Mammary epithelial cell (primary cell): ENCODE data around the gene NCAM1.

Experiments
- CTCF ChIP-seq, 2 donors: IDR thresholded peaks in 1 of 2; conservative IDR thresholded peaks in 1 of 2; 2 replicates each; pipeline ENCODE4 v1.5.1; 2011 to 2012; ENCODE audit warnings: inconsistent platforms in 2 of 2, low read length in 2 of 2, mild to moderate bottlenecking in 2 of 2, control low read depth in 1 of 2, low read depth in 1 of 2; ENCODE audit not compliant: insufficient read depth in 1 of 2; ENCODE audit errors: extremely low read depth in 1 of 2
- EZH2 ChIP-seq: IDR thresholded peaks from 2 replicates; pipeline ENCODE4 v1.6.1; 2012; ENCODE audit warnings: low read length, inconsistent platforms, borderline replicate concordance

DNA sequence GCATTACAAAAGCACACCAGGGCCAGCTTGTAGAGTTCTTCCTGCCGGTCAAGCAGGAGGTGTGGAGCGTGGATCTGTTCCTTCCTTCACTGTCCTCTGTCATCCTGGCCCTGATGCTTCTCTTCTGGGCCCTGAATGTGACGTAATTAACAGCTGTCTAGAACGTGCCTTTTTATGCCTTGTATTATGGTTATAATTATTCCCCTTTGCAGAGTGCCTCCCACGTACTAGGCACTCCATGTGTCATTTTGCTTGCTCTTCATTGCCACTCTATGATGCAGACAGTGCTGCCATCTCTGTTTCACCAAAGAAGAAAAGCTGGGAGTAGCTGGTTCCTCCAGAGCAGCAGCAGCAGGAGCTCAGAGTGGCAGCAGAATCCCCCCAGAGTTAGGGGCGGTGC lies 221.1 kb downstream of the NCAM1 start:
- TF ChIP-seq EZH2, result no peak
- TF ChIP-seq CTCF (conservative IDR thresholded peaks at IDR 0.05 in 1 of 2, IDR thresholded peaks at IDR 0.05 in 1 of 2; ENCODE audit: extremely low read depth in 1 of 2, insufficient read depth in 1 of 2, low read depth in 1 of 2, low read length in 2 of 2), result no peak
